Measurements from ENCODE around the gene DIAPH2.

- TF ChIP-seq GATA3 (IDR thresholded peaks at IDR 0.05; ENCODE audit: low read depth, low read length) (no peak), GATA2 (IDR thresholded peaks at IDR 0.05; ENCODE audit: low read depth, low read length) (no peak)
These were observed 786.4 kb downstream of the DIAPH2 start for GRCh38 chrX:97471071-97471470.

Data from SH-SY5Y (cell line).